ENCODE measurements around the gene SHMT2. TPM values are rescaled to one million over a fixed set of nuclear protein-coding genes. Genes with fewer than 3 reads are reported as not detected.

The SHMT2 gene
- total RNA-seq, 1 experiment from 2014 or later = 297 TPM

DNA sequence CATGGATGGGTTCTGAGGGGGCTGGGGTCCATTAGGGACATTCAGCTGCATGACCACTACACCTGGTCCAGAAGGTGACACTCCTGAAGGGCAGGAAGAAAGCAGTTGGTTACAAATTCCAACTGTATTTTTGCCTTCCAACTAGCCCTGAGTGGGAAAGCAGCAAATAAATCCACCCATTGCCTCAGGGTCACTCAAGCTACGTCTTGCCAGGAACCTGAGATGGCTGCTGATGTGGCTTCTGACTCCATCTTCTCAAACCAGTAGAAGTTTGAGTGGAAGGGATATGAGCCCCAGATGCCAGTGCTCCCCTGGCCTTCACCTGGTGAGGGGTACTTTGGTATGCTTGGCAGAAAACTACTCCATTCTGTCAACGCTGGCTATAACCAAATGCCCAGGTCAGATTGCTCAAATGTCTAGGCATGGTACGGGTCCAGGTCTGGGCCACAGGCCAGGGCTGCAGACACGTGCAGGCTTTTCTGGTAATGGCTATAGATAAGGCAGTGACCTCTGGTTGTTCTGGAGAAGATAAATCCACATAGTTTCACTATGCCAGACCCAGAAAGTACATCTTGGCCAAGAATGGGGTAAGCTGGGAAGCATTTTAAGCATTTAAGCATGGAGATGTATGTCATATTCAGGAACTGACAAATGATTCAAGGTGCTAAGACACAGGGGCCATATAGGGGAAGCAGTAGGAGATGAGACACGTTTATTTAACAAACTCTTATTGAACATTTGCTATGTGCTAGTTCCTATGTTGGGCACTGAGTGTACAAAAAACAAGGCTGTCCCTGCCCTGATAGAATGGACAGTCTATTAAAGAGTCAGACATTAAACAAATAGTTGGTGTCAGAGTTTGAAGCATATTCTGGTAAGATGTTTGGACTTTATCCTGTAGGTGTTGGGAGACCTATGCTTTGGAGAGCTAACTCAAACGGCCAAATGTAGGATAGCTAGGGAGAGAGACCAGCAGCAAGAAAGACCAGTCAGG lies 29.8 kb downstream of the SHMT2 start:
- CTCF ChIA-PET = interaction anchor here (1.0 to 3.4 kb wide), 4 partner anchors 9 to 200 kb away, joined by 3 to 56 read pairs (median 11); partner anchors contain the start of genes GLI1 and INHBE
- peaks cover 12% of the 10 kb centered on the region for H3K36me3 Mint-ChIP-seq
- H3K4me1 Mint-ChIP-seq = peaks cover 12% of the 10 kb centered on the region
- H3K27ac Mint-ChIP-seq = no peak overlapping the region
- TF ChIP-seq ZNF416 (CRISPR knock-in tag; IDR thresholded peaks at IDR 0.05) (no peak), FOXP1 (CRISPR knock-in tag; IDR thresholded peaks at IDR 0.05; ENCODE audit: borderline replicate concordance) (no peak), FOXK1 (CRISPR knock-in tag; IDR thresholded peaks at IDR 0.05) (no peak), PRRX2 (CRISPR knock-in tag; IDR thresholded peaks at IDR 0.05) (no peak), NR1H2 (CRISPR knock-in tag; IDR thresholded peaks at IDR 0.05) (no peak), NFE2L1 (CRISPR knock-in tag; IDR thresholded peaks at IDR 0.05) (no peak), ZNF121 (CRISPR knock-in tag; IDR thresholded peaks at IDR 0.05) (no peak), CREB1 (CRISPR knock-in tag; IDR thresholded peaks at IDR 0.05) (no peak), ZNF219 (CRISPR knock-in tag; IDR thresholded peaks at IDR 0.05; ENCODE audit: borderline replicate concordance) (no peak), JAZF1 (CRISPR knock-in tag; IDR thresholded peaks at IDR 0.05) (no peak), RORB (CRISPR knock-in tag; IDR thresholded peaks at IDR 0.05) (no peak)
- TF ChIP-seq, protein P1, sequence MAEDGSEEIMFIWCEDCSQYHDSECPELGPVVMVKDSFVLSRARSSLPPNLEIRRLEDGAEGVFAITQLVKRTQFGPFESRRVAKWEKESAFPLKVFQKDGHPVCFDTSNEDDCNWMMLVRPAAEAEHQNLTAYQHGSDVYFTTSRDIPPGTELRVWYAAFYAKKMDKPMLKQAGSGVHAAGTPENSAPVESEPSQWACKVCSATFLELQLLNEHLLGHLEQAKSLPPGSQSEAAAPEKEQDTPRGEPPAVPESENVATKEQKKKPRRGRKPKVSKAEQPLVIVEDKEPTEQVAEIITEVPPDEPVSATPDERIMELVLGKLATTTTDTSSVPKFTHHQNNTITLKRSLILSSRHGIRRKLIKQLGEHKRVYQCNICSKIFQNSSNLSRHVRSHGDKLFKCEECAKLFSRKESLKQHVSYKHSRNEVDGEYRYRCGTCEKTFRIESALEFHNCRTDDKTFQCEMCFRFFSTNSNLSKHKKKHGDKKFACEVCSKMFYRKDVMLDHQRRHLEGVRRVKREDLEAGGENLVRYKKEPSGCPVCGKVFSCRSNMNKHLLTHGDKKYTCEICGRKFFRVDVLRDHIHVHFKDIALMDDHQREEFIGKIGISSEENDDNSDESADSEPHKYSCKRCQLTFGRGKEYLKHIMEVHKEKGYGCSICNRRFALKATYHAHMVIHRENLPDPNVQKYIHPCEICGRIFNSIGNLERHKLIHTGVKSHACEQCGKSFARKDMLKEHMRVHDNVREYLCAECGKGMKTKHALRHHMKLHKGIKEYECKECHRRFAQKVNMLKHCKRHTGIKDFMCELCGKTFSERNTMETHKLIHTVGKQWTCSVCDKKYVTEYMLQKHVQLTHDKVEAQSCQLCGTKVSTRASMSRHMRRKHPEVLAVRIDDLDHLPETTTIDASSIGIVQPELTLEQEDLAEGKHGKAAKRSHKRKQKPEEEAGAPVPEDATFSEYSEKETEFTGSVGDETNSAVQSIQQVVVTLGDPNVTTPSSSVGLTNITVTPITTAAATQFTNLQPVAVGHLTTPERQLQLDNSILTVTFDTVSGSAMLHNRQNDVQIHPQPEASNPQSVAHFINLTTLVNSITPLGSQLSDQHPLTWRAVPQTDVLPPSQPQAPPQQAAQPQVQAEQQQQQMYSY (CRISPR knock-in tag; IDR thresholded peaks at IDR 0.05) = no peak
- TF ChIP-seq, protein P2, sequence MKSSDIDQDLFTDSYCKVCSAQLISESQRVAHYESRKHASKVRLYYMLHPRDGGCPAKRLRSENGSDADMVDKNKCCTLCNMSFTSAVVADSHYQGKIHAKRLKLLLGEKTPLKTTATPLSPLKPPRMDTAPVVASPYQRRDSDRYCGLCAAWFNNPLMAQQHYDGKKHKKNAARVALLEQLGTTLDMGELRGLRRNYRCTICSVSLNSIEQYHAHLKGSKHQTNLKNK (CRISPR knock-in tag; IDR thresholded peaks at IDR 0.05) = no peak
- TF ChIP-seq, protein P3, sequence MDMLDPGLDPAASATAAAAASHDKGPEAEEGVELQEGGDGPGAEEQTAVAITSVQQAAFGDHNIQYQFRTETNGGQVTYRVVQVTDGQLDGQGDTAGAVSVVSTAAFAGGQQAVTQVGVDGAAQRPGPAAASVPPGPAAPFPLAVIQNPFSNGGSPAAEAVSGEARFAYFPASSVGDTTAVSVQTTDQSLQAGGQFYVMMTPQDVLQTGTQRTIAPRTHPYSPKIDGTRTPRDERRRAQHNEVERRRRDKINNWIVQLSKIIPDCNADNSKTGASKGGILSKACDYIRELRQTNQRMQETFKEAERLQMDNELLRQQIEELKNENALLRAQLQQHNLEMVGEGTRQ (CRISPR knock-in tag; IDR thresholded peaks at IDR 0.05) = no peak
- TF ChIP-seq, protein P4, sequence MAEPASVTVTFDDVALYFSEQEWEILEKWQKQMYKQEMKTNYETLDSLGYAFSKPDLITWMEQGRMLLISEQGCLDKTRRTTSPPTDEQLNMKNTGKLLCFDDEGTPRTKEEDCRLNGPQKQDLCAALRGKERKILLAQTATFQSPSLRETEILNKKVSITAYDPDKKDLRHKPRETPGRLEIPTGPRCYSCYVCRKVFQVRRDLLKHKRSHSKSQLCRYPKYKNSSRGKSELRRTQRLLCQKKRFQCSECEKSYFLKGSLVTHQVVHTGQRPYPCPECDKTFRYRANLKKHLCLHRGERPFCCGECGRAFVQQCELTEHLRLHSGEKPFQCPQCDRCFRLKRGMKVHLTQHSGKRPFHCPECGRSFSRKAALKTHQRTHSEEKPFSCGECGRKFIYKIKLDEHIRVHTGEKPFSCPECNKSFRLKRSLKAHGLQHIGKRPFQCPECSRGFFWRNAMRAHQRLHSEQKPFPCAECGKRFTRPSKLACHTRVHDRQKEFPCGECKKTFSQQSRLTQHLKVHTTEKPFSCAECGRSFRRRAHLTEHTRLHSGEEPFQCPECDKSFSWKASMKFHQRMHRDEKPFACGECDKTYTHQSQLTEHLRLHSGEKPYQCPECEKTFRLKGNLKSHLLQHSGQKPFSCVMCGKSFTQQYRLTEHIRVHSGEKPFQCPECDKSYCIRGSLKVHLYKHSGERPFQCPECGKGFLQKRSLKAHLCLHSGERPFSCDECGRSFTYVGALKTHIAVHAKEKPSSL (CRISPR knock-in tag; conservative IDR thresholded peaks at IDR 0.05) = no peak
- no peaks in the 10 kb centered on the region for H3K9me3 Mint-ChIP-seq
- POLR2A ChIA-PET = no interaction called here
- no peaks in the 10 kb centered on the region for H3K27me3 Mint-ChIP-seq (ENCODE audit: low read depth)
- ATAC-seq (no peak), DNase-seq (ENCODE audit: low spot score) (no peak)
- no peak overlapping the region for H3K4me3 Mint-ChIP-seq

DNA sequence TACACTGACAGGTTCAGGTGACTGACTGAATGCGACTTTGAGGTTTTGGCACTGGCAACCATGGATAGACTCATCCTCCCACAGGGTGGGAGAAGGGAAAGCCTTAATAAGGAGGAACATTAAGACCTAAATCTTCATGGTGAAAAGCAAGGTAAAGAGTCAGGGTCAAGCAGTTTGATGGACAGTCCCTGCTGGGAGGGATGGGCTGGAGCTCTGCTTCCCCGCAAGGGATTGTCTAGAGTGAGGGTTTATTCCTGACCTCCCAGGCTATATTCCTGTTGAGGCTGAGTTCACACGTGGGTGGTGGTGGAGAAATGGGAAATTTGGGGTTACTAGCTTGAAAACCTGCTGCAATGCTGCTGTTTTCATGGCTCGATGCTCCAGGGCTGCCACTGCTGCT lies 30.9 kb downstream of the SHMT2 start:
- Mint-ChIP-seq H3K9me3 (no peaks in the 10 kb centered on the region), H3K36me3 (peaks cover 15% of the 10 kb centered on the region), H3K4me3 (no peak overlapping the region), H3K27ac (no peak overlapping the region), H3K4me1 (peaks cover 12% of the 10 kb centered on the region), H3K27me3 (ENCODE audit: low read depth) (no peaks in the 10 kb centered on the region)
- ChIA-PET CTCF (interaction anchor here (1.0 to 3.4 kb wide), 7 partner anchors 10 to 194 kb away, joined by 3 to 56 read pairs (median 19); partner anchors contain the start of genes INHBE and STAC3), POLR2A (interaction anchor here (0.6 kb wide), 1 partner anchor 160 kb away, joined by 3 read pairs; no protein-coding TSS in a partner anchor)
- no peak for ATAC-seq
- no peak for DNase-seq (ENCODE audit: low spot score)
- TF ChIP-seq ZNF232 (CRISPR knock-in tag; IDR thresholded peaks at IDR 0.05) (no peak), TEAD4 (CRISPR knock-in tag; IDR thresholded peaks at IDR 0.05) (no peak), ZNF671 (CRISPR knock-in tag; IDR thresholded peaks at IDR 0.05) (no peak), ESRRA (CRISPR knock-in tag; IDR thresholded peaks at IDR 0.05; ENCODE audit: borderline replicate concordance) (no peak), FOXJ3 (CRISPR knock-in tag; IDR thresholded peaks at IDR 0.05; ENCODE audit: borderline replicate concordance) (no peak)
- TF ChIP-seq, protein P1 (CRISPR knock-in tag; IDR thresholded peaks at IDR 0.05) = no peak
- TF ChIP-seq, protein P5, sequence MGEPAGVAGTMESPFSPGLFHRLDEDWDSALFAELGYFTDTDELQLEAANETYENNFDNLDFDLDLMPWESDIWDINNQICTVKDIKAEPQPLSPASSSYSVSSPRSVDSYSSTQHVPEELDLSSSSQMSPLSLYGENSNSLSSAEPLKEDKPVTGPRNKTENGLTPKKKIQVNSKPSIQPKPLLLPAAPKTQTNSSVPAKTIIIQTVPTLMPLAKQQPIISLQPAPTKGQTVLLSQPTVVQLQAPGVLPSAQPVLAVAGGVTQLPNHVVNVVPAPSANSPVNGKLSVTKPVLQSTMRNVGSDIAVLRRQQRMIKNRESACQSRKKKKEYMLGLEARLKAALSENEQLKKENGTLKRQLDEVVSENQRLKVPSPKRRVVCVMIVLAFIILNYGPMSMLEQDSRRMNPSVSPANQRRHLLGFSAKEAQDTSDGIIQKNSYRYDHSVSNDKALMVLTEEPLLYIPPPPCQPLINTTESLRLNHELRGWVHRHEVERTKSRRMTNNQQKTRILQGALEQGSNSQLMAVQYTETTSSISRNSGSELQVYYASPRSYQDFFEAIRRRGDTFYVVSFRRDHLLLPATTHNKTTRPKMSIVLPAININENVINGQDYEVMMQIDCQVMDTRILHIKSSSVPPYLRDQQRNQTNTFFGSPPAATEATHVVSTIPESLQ (CRISPR knock-in tag; IDR thresholded peaks at IDR 0.05) = no peak
